HG02973 (cell line): ENCODE results near the gene RAMP3.
"Not testable (repeated sequence)": the region's sequence is repeated elsewhere in the genome, so short reads cannot be mapped to it uniquely, and the experiment has no call there.

Source experiments
- ATAC-seq: cut with Tn5 transposase; IDR thresholded peaks from one replicate; pipeline ENCODE4 v1.9.1; 2021; ENCODE audit warnings: moderate library complexity; ENCODE audit not compliant: unreplicated experiment

The RAMP3 gene

GRCh38 chr7:45131891-45132290, 25.7 kb upstream of the RAMP3 start:
- no peak for ATAC-seq

DNA sequence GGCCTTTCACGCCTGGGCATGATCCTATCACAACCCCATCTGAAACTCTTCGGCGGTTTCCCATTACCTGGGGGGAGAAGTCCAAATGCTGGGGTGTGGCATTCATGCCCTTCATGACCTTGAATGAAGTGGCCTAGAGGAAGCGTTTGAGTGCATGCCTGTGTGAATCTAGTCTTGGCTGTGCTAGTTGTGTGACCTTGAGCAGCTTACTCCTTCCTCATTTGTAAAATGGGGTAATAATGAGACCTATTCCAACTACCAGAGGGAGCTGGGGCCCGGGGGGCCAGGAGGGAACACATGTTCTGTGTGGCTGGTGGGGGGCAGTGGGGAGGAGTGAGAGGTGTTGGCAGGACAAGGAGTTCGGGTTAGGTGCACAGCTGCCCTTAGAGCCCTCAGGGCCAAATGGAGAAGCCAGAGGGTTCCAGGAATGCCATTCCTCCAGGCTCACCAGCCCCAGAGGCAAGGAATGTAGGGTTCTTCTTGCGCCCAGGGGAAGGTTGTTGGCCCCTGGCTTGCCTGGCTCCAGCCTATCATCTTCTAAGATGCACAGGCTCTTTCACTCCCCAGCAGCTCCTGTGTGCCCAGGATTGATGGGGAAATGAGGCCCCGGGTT, 24.8 kb upstream of the RAMP3 start:
- ATAC-seq: no peak

GRCh38 chr7:45133352-45133751, 24.2 kb upstream of the RAMP3 start:
- no peak for ATAC-seq

- no peak for ATAC-seq
These were observed 23.7 kb upstream of the RAMP3 start for GRCh38 chr7:45133877-45134276.

DNA sequence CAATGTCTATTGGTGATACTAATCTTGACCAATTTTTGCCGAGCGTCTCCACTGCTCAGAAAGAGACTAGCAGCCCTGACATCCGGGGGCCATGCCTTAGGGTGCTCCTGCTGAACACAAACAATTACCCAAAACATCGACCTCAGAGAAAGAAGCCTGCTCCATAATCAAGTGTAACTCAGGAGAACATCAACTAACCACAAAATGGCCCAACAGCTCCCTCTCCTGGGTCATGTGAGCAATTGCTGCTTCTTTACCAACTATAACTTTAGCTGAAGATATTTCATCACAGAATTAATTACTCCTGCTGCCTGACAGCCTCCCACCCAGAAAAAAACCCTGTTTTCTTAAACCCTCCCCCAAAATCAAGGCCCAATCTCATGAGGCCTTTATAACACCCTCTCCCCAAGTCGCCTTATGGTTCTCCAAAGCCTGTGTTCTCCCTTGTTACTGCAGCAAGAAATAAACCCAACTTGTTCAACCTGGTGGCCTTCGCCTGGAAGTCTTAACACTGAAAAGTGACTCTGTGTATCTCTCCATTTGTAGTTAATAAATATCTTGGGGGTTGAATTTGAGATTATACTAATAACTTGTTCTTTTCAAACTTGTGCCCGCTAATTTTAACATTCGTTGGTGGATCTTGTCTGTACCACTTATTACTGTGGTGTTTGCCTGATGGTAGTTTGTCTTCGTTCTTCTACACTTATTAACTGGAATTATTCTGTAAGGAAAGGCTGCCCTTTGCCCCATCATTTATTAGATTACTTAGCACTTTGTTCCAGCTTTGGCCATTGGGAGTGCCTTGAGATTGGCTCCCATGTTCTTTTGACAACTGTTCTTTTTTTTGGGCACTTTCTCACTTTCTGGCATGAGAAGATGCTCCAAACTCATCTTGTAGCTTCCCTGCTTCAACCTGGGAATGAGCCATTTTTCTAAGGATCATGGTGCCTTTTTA, 21.2 kb upstream of the RAMP3 start:
- ATAC-seq: peak; percentile 49

DNA sequence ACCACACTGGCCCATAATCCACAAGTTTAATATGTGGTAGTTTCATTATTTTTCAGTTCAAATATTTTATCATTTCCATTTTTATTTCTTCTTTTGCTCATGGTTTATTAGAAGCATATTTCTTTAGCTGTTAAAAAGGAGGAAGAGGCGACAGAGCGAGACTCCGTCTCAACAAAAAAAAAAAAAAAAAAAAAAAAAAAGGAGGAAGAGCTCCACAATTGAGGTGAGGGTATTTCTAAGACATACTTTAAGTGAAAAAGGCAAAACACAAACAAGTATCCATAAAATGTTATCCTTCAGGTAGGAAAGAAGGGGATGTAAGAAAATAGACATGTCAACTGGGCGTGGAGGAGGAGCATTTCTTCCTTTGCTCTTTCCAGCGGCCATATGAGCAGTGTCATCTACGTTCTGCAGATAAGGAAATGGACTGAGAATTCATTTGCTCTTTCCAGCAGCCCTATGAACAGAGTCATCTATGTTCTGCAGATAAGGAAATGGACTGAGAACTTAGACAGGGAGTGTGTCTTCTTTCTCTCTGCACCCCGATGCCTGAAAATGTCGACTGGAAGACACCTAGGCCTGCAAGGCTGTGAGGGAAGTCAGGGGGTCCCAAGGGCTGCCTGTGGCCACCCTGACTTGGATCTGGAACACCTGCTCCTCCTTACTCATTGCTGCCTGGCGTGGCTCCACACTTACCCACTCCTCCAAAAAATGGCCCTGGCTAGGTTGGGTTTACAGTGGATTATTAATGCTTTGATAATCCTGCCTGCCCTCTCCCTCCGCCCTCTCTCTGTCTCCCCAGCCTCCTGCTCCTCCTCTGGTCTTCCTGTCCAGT, 18.9 kb upstream of the RAMP3 start:
- no peak for ATAC-seq

GRCh38 chr7:45140827-45141226, 16.8 kb upstream of the RAMP3 start:
- ATAC-seq: no peak

DNA sequence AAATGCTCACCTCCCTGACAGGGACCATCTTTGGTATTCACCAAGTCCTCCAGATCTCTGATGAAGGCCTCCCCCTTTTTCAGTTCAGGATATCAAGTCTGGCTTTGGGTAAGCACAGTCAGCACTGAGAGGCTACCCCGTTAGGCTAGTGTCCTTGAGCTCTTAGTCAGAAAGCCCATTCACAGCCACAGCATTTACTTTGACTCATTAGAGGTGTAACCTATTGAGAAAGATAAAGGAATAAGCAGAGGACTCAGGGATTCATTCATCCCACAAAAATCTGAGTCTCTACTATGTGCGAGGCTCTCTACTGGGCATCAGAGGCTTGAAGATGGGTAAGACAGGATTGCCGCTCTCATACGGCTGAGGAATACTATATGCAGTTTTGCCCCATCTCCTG, 14.0 kb upstream of the RAMP3 start:
- ATAC-seq: no peak

GRCh38 chr7:45145881-45146280, 11.7 kb upstream of the RAMP3 start:
- ATAC-seq: no peak

- no peak for ATAC-seq
These were observed 10.8 kb upstream of the RAMP3 start for GRCh38 chr7:45146531-45147379.

DNA sequence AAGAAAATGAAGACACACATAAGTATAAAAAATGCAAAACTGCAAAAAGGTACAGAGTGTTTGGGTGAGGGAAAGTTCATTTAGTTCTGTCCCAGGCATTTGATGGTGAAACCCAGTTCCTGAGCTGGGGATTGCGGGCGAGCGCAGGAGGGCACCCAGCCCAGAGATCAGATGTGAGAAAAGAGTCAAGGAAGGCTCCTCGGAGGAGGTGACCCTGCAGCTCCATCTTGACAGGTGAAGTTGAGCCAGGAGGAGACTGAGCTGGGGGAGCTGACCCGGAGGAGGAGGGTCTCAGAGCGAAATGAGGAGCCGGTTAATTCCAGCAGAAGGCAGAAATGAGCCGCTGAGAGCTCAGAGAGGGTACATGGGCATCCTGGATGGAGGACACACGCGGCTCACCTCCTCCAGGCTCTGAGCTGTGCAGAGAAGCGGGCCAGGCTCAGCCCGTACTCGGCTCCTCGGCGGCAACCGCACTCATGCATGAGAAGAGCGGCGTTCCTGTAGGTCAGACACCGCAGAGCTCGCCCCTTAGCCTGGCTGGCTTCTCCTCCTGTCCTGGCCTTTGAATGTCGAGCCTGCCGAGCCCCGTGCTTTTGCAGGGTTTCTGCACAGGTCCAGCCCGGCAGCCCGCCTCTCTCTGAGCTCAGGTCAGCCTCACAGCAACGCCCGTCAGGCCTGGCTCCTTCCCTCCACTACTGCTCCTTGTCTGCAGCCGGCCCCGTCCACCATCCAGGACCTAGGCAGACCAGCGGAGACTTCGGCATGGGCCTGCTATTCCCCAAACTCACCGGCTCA, 9.5 kb upstream of the RAMP3 start:
- ATAC-seq: no peak

GRCh38 chr7:45148653-45148973, 9.0 kb upstream of the RAMP3 start:
- ATAC-seq: no peak

- ATAC-seq: no peak
These were observed 8.0 kb upstream of the RAMP3 start for GRCh38 chr7:45149606-45150005.

- no peak for ATAC-seq
These were observed 7.4 kb upstream of the RAMP3 start for GRCh38 chr7:45150199-45150598.

GRCh38 chr7:45151131-45151684, 6.4 kb upstream of the RAMP3 start:
- no peak for ATAC-seq

DNA sequence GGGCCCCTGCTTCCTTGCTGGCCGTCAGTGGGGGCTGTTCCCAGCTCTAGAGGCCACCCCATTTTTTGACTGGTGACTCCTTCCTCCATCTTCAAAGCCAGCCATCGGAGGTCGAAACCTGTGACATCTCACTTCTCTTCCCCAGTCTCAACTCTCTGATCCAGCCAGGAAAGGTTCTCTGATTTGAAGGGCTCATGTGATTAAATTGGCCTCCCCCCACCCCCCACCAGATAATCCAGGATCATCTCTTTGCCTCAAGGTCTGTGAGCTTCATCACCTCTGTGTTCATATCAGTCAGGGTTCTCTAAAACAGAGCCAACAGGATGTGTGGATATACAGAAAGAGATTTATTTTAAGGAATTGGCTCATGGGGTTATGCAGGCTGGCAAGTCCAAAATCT, 5.6 kb upstream of the RAMP3 start:
- ATAC-seq: no peak

GRCh38 chr7:45153233-45153632, 4.4 kb upstream of the RAMP3 start:
- no peak for ATAC-seq

DNA sequence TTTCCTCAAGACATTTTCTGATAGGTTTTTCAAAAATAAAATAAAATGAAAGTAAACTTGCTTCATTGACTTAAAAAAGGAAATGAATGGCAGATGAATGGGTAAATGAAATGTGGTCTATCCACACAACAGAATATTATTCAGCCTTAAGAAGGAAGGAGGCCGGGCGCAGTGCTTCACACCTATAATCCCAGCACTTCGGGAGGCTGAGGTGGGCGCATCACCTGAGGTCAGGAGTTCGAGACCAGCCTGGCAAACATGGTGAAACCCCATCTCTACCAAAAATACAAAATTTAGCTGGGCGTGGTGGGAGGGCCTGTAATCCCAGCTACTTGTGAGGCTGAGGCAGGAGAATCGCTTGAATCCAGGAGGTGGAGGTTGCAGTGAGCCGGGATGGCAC, 3.7 kb upstream of the RAMP3 start:
- ATAC-seq: not testable (repeated sequence)

GRCh38 chr7:45155357-45155900, 2.2 kb upstream of the RAMP3 start:
- no peak for ATAC-seq
